ENCODE measurements around the gene AFAP1. TPM values are rescaled to one million over a fixed set of nuclear protein-coding genes. Genes with fewer than 3 reads are reported as not detected.
A peak's percentile ranks its signal among the peaks of the same experiment; 100 is the strongest.

Gene AFAP1
- total RNA-seq, 1 donor from 2014 or later: 29.8 TPM

- DNase-seq (ENCODE audit: low read depth in 2 of 2): no peak
Measured at GRCh38 chr4:7740866-7741525, 198.7 kb downstream of the AFAP1 start.

GRCh38 chr4:7739918-7740865 lies 199.5 kb downstream of the AFAP1 start:
- no peak for DNase-seq (ENCODE audit: low read depth in 2 of 2)

- no peak for DNase-seq (ENCODE audit: low read depth in 2 of 2)
Measured at GRCh38 chr4:7739077-7739917, 200.4 kb downstream of the AFAP1 start.

DNA sequence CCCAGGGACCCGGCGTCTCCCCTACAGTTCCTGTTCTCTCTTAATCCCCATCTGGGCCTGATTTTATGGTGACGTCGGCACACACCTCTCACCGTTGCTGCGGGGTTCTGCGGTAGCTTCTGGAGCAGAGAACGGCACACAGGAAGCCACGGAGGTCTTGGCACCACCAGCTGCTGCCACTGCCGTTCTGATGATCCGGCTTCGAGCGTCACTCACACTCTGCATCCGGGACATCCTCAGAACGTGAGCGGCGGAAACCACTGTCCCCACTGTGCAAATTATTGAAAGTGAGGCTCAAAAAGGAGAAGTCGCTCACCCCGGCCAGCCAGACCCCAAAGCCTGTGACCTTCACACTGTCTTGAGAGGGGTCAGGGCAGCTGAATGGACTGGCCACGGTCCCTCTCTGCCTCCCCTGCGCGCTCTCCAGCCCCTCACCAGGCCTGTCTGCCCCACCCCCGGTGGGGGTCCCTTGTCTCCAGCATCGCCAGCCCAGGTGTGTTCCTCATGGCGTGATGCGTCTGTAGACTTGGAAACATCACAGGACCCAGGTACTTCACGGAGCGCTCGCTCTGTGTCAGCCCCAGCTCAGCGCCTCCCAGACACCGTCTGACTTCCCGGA lies 201.1 kb downstream of the AFAP1 start:
- no peak for DNase-seq (ENCODE audit: low read depth in 2 of 2)

- DNase-seq (ENCODE audit: low read depth in 2 of 2): no peak
Measured at GRCh38 chr4:7737752-7738457, 201.8 kb downstream of the AFAP1 start.

DNA sequence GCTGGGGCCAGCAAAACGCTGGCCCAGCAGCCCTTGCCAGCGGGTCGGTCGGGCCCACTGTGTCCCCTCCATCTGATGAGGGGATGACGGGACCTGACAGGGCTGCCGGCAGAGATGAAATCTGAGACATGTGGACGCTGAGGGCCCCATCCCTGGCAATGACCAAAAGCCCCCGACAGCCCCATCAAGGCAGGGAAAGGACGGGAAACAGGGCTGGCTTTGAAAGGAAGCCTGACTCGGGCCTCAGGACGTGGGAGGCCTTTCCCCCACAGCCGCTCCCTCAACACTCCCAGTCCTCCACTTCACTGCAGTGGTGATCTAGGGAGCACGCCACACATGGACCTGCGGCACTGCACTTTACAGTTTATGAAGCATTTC lies 202.4 kb downstream of the AFAP1 start:
- no peak for DNase-seq (ENCODE audit: low read depth in 2 of 2)

- peak; percentile 17 to 68 for DNase-seq (ENCODE audit: low read depth in 2 of 2)
Measured at GRCh38 chr4:7736436-7737267, 203.0 kb downstream of the AFAP1 start.

- DNase-seq (ENCODE audit: low read depth in 2 of 2): no peak
Measured at GRCh38 chr4:7735961-7736360, 203.7 kb downstream of the AFAP1 start.

- no peak for DNase-seq (ENCODE audit: low read depth in 2 of 2)
Measured at GRCh38 chr4:7735395-7735794, 204.3 kb downstream of the AFAP1 start.

DNA sequence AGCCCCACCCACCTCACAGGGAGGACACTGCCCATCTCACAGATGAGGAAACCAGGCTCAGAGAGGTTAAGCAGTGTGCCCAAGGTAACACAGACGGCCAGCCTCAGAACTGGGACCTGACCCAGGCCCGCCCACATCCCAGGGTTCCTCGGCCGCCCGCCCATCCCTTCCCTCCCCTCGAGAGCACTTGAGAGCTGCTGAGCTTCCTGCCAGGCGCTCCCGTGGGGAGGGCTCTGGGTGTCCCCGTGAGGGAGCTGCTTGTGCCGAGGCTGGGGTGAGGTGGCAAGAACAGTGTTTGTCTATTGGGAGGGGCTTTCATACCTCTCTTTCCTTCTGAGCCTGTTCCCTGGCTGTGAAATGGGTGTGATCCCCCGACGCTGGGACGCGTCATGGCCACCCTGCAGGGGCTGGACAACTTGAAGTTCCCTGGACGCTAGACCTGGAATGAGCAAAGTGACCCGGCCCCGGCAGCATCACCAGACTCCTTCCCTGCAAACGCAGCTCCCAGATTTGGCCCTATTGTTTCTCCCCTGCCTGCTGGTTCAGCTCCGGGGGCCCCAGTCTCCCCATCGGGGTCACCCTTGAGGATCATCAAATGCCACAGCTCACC lies 204.9 kb downstream of the AFAP1 start:
- DNase-seq (ENCODE audit: low read depth in 2 of 2): no peak

DNA sequence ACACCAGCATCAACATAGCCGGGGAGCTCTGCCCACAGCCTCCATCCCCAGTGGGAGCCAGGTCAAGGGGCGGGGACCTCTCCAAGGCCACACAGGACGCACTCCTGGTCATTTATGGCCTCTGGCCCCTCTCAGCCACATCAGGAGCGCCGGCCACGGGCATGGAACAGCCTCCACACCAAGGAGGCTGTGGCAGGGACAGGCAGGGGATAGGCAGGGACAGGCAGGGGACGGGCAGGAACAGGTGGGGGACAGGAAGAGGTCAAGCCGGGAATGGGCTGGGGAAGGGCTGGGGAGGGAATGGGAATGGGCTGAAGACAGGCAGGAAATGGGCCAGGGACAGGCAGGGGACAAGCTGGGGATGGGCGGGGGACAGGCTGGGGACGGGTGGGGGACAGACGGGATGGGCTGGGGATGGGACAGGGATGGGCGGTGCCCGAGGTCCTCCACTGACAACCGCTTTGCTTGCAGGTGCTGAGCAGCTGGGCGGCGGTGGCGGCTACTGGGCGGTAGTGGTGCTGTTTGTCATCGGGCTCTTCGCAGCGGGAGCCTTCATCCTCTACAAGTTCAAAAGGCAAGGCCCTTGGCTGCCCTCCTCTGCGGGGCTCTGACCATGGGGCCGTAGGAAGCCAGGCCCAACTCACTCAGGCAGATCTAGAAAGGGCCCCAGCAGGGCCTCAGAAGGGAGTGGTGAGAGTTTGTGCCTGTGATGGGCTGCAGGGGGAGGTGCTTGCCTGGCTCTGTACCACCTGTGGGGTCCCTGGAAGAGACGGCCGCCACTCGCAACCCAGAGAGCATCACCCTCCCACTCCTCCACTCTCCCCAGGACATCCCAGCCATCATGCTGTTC lies 205.6 kb downstream of the AFAP1 start:
- DNase-seq (ENCODE audit: low read depth in 2 of 2): no peak

DNA sequence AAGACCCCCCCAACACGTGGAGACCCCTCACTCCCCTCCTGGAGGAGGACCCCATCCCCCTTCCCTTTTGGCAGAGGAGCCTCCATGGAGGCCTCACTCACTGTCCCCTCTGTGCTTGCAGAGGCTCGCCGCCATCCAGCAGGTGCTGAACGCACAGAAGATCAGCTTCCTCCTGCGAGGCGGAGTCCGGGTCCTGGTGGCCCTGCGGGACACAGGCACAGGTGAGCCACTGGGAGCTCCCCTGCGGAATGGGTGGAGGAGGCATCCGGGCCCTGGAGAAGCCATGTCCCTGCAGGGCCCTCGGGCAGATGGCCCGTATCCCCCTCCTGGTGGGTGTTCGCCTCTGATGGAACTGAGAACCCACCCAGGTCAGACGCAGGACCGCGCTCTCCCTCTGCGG lies 206.5 kb downstream of the AFAP1 start:
- DNase-seq (ENCODE audit: low read depth in 2 of 2): no peak

- DNase-seq (ENCODE audit: low read depth in 2 of 2): no peak
Measured at GRCh38 chr4:7732263-7732662, 207.4 kb downstream of the AFAP1 start.

- no peak for DNase-seq (ENCODE audit: low read depth in 2 of 2)
Measured at GRCh38 chr4:7731437-7731836, 208.2 kb downstream of the AFAP1 start.

DNA sequence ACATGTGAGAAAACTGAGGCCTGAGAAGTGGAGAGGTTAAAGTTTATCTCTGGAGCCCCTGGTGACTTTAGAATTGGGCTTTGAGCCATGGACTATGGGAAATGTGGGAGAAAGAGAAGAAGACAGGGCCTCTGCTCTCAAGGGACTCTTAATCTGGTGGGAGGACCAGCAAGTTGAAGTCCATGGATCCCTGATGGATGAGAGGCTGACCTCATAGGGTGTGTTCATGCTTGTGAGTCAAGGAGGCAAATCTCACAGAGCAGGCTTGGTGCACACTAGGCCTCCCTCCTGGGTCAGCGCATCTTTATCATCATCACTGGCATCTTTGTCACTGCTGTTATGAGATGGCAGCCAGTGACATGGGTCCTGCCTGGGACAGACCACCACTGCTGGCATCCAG lies 211.9 kb downstream of the AFAP1 start:
- no peak for DNase-seq (ENCODE audit: low read depth in 2 of 2)

GRCh38 chr4:7726665-7727413 lies 212.8 kb downstream of the AFAP1 start:
- no peak for DNase-seq (ENCODE audit: low read depth in 2 of 2)

- DNase-seq (ENCODE audit: low read depth in 2 of 2): no peak
Measured at GRCh38 chr4:7725951-7726350, 213.7 kb downstream of the AFAP1 start.

DNA sequence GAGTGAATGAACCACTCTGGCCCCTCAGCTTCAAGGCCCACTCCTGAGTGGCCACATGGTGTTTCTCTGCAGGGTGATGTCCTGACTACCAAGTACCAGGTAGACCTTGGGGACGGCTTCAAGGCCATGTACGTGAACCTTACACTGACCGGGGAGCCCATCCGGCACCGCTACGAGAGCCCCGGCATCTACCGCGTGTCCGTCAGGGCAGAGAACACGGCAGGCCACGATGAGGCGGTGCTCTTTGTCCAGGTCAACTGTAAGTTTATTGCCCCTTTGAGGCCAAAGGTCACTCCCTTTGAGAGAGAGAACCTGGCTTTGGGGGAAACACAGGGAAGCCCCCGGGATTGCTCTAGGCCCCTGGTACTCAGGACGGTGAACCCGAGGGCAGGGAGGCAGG lies 216.0 kb downstream of the AFAP1 start:
- no peak for DNase-seq (ENCODE audit: low read depth in 2 of 2)
